CD4-positive, CD25-positive, alpha-beta regulatory T cell (primary cell): Measurements from ENCODE around the gene MEF2D. TPM values are rescaled to one million over a fixed set of nuclear protein-coding genes. Genes with fewer than 3 reads are reported as not detected.

Source experiments
- ATAC-seq, 2 donors: fragments of 150-1000 bp; cut with Tn5 transposase; one replicate each; pipeline ENCODE4 v1.10.0; 2021; ENCODE audit warnings: low read depth in 2 of 2, moderate number of reproducible peaks in 2 of 2, moderate library complexity in 1 of 2
- DNase-seq, 3 donors: peaks; one replicate each; pipeline versions ENCODE4 v3.0.0 to v3.0.0-alpha.2; 2012 to 2022; ENCODE audit warnings: mixed read lengths in 1 of 3
- H3K27ac ChIP-seq: one replicate; pipeline ENCODE4 v1.7.0; 2013; ENCODE audit warnings: mild to moderate bottlenecking, low read length; ENCODE audit not compliant: insufficient read depth, poor library complexity, severe bottlenecking
- H3K27me3 ChIP-seq: one replicate; pipeline ENCODE4 v1.7.0; 2013; ENCODE audit warnings: low read length; ENCODE audit not compliant: control insufficient read depth, insufficient read depth
- H3K36me3 ChIP-seq: one replicate; pipeline ENCODE4 v1.7.0; 2013; ENCODE audit warnings: mild to moderate bottlenecking, low read length, moderate library complexity; ENCODE audit not compliant: control insufficient read depth, insufficient read depth
- H3K4me1 ChIP-seq: 2 replicates; pipeline ENCODE4 v1.7.0; 2013; ENCODE audit warnings: mild to moderate bottlenecking, low read length; ENCODE audit not compliant: insufficient read depth, control insufficient read depth, poor library complexity, severe bottlenecking
- H3K4me3 ChIP-seq: one replicate; pipeline ENCODE4 v1.7.0; 2013; ENCODE audit warnings: low read depth, mild to moderate bottlenecking, low read length, moderate library complexity
- H3K9me3 ChIP-seq, 2 experiments: 1 replicate in 1 of 2; 2 replicates in 1 of 2; pipeline ENCODE4 v1.7.0; 2013; ENCODE audit warnings: low read length in 2 of 2, mild to moderate bottlenecking in 1 of 2, moderate library complexity in 1 of 2; ENCODE audit not compliant: control insufficient read depth in 2 of 2
- H3K27ac Mint-ChIP-seq, 3 donors: one replicate each; pipeline ENCODE4 v1.8.0; 2020 to 2022; ENCODE audit warnings: mild to moderate bottlenecking in 3 of 3, mixed read lengths in 3 of 3, moderate library complexity in 2 of 3
- H3K27me3 Mint-ChIP-seq: one replicate; pipeline ENCODE4 v1.8.0; 2022; ENCODE audit warnings: mild to moderate bottlenecking, mixed read lengths
- H3K36me3 Mint-ChIP-seq: one replicate; pipeline ENCODE4 v1.8.0; 2020; ENCODE audit warnings: mixed read lengths
- H3K4me1 Mint-ChIP-seq, 4 donors: one replicate each; pipeline ENCODE4 v1.8.0; 2020 to 2022; ENCODE audit warnings: mixed read lengths in 4 of 4, mild to moderate bottlenecking in 1 of 4
- H3K4me3 Mint-ChIP-seq, 4 donors: one replicate each; pipeline ENCODE4 v1.8.0; 2020 to 2022; ENCODE audit warnings: mild to moderate bottlenecking in 4 of 4, mixed read lengths in 4 of 4, moderate library complexity in 3 of 4
- H3K9me3 Mint-ChIP-seq, 7 donors: one replicate each; pipeline ENCODE4 v1.8.0; 2020 to 2022; ENCODE audit warnings: mixed read lengths in 7 of 7, mild to moderate bottlenecking in 3 of 7, moderate library complexity in 2 of 7
- polyA plus RNA-seq, 4 donors: library from polyadenylated mRNA; unstranded; fragments of 300-500 nt; fragmentation: Illumina TruSeq; gene quantifications; one replicate each; pipeline ENCODE4 v1.2.3, GENCODE V29; 2021
- total RNA-seq: library from RNA; stranded (reverse); gene quantifications from one replicate; pipeline ENCODE4 v1.2.3, GENCODE V29; 2022

The MEF2D gene
- total RNA-seq = 186 TPM
- polyA plus RNA-seq = 10 to 100 TPM in 1 of 4 donors, 1 to 10 TPM in 3; 4.6 to 11.5 (median 6.4) TPM

- Histone ChIP-seq H3K9me3 (no peaks in the 10 kb centered on the region), H3K27ac (peak within 1 kb of the TSS; percentile 99), H3K27me3 (no peaks in the 10 kb centered on the region), H3K4me1 (peaks cover 84% of the 10 kb centered on the region), H3K4me3 (peak within 1 kb of the TSS; percentile 85), H3K36me3 (peaks cover under 1% of the 10 kb centered on the region)
- Mint-ChIP-seq H3K27ac (peak within 1 kb of the TSS; percentile 100), H3K4me3 (peak within 1 kb of the TSS; percentile 86 to 97 (median 94)), H3K4me1 (peaks cover 11 to 81% (median 64%) of the 10 kb centered on the region in 4 donors), H3K9me3 (no peaks in the 10 kb centered on the region), H3K27me3 (peaks cover 7% of the 10 kb centered on the region), H3K36me3 (peaks cover 11% of the 10 kb centered on the region)
- ATAC-seq (no peak), DNase-seq (no peak)
Observed at GRCh38 chr1:156500543-156500792, at the start of gene MEF2D. TSS of gene MEF2D (minus strand) at chr1:156500775. CDS start at chr1:156483292, 17,483 bp downstream.

DNA sequence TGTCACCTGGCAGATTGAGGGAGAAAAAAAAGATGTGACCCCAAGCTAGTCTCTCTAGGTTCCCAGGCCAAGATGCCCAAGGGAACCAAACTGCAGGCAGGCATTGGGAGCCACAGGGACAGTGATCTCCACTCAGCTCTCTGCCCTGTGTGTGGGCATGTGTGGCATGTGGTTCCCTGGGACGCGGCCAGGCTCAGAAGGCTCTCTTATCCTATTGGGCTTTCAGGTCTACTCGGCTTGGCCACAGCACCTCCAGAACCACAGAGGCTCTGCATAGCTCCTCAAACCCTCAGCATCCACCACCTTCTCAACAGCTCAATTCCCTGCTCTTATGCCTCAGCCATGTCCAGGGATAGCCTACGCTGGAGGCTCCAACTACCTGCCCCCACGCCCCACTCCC lies 49.8 kb upstream of the MEF2D start:
- Histone ChIP-seq H3K27me3 (no peaks in the 10 kb centered on the region), H3K27ac (no peak overlapping the region), H3K4me1 (no peaks in the 10 kb centered on the region), H3K36me3 (no peaks in the 10 kb centered on the region), H3K4me3 (no peak overlapping the region), H3K9me3 (no peaks in the 10 kb centered on the region)
- Mint-ChIP-seq H3K9me3 (no peaks in the 10 kb centered on the region), H3K4me3 (no peak overlapping the region), H3K4me1 (peaks cover 2 to 5% (median 4%) of the 10 kb centered on the region in 4 donors), H3K27ac (peak overlapping the region in 1 of 3 donors; percentile 13), H3K36me3 (peaks cover 4% of the 10 kb centered on the region), H3K27me3 (no peaks in the 10 kb centered on the region)
- no peak for DNase-seq
- ATAC-seq = no peak

GRCh38 chr1:156549831-156550230 lies 49.3 kb upstream of the MEF2D start:
- no peak for DNase-seq
- Histone ChIP-seq H3K4me3 (no peak overlapping the region), H3K4me1 (no peaks in the 10 kb centered on the region), H3K27ac (no peak overlapping the region), H3K27me3 (no peaks in the 10 kb centered on the region), H3K9me3 (no peaks in the 10 kb centered on the region), H3K36me3 (no peaks in the 10 kb centered on the region)
- Mint-ChIP-seq H3K27ac (peak overlapping the region in 1 of 3 donors; percentile 13), H3K9me3 (no peaks in the 10 kb centered on the region), H3K27me3 (no peaks in the 10 kb centered on the region), H3K4me1 (peaks cover 2 to 5% (median 4%) of the 10 kb centered on the region in 4 donors), H3K36me3 (peaks cover 4% of the 10 kb centered on the region), H3K4me3 (no peak overlapping the region)
- no peak for ATAC-seq

DNA sequence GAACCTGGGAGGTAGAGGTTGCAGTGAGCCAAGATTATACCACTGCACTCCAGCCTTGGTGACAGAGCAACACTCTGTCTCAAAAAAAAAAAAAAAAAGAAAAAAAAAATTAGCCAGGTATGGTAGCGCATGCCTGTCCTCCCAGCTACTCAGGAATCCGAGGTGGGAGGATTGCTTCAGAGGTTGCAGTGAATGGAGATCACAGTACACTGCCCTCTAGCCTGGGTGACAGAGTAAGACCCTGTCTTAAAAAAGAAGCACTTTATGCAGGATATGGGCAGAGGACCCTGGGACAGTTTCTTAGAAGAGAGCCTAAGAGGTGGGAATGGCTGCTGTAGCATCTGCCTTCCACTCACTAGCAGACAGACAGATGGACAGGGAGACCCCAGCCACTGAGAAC lies 48.8 kb upstream of the MEF2D start:
- Mint-ChIP-seq H3K4me3 (no peak overlapping the region), H3K4me1 (peaks cover 2 to 5% (median 4%) of the 10 kb centered on the region in 4 donors), H3K9me3 (no peaks in the 10 kb centered on the region), H3K27ac (no peak overlapping the region), H3K36me3 (peaks cover 4% of the 10 kb centered on the region), H3K27me3 (no peaks in the 10 kb centered on the region)
- H3K36me3 ChIP-seq = no peaks in the 10 kb centered on the region
- DNase-seq = no peak
- no peaks in the 10 kb centered on the region for H3K27me3 ChIP-seq
- no peak overlapping the region for H3K4me3 ChIP-seq
- no peaks in the 10 kb centered on the region for H3K4me1 ChIP-seq
- H3K9me3 ChIP-seq = no peaks in the 10 kb centered on the region
- ATAC-seq = no peak
- H3K27ac ChIP-seq = no peak overlapping the region

DNA sequence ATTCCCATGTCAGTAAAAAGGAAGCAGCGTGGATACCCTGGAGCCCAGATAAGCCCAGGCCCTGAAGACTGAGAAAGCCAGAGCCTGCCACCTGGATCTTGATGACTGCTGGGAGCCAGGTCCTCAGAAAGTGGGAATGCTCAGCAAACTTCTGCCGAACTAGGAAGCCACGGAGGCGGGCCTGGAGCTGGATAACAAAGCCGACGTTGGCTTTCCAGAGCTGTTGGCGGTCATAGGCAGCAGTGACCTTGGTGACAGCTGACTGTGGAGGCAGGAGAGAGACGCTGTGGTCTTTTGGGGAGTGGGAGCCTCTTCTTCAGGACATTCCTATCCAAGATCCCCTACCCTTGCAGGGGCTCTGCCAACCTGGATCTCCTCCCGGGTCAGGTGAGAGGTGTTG lies 47.4 kb upstream of the MEF2D start:
- no peaks in the 10 kb centered on the region for H3K27me3 Mint-ChIP-seq
- no peaks in the 10 kb centered on the region for H3K4me1 ChIP-seq
- H3K27ac Mint-ChIP-seq = no peak overlapping the region
- no peaks in the 10 kb centered on the region for H3K9me3 Mint-ChIP-seq
- no peak overlapping the region for H3K4me3 Mint-ChIP-seq
- H3K4me1 Mint-ChIP-seq = peaks cover 0 to under 1% (median under 1%) of the 10 kb centered on the region in 4 donors
- H3K27me3 ChIP-seq = no peaks in the 10 kb centered on the region
- no peaks in the 10 kb centered on the region for H3K36me3 ChIP-seq
- no peak overlapping the region for H3K4me3 ChIP-seq
- ATAC-seq (no peak), DNase-seq (no peak)
- no peak overlapping the region for H3K27ac ChIP-seq
- H3K36me3 Mint-ChIP-seq = no peaks in the 10 kb centered on the region
- H3K9me3 ChIP-seq = no peaks in the 10 kb centered on the region

GRCh38 chr1:156547434-156547833 lies 46.9 kb upstream of the MEF2D start:
- Histone ChIP-seq H3K4me3 (no peak overlapping the region), H3K27ac (no peak overlapping the region), H3K36me3 (no peaks in the 10 kb centered on the region), H3K27me3 (no peaks in the 10 kb centered on the region), H3K4me1 (no peaks in the 10 kb centered on the region), H3K9me3 (no peaks in the 10 kb centered on the region)
- no peak for ATAC-seq
- Mint-ChIP-seq H3K9me3 (no peaks in the 10 kb centered on the region), H3K27ac (no peak overlapping the region), H3K4me1 (no peaks in the 10 kb centered on the region), H3K36me3 (no peaks in the 10 kb centered on the region), H3K27me3 (no peaks in the 10 kb centered on the region), H3K4me3 (no peak overlapping the region)
- no peak for DNase-seq

GRCh38 chr1:156546267-156546666 lies 45.7 kb upstream of the MEF2D start:
- Mint-ChIP-seq H3K4me1 (no peaks in the 10 kb centered on the region), H3K27ac (peak overlapping the region in 1 of 3 donors; percentile 65)

GRCh38 chr1:156544592-156545102 lies 44.1 kb upstream of the MEF2D start:
- Histone ChIP-seq H3K27me3 (no peaks in the 10 kb centered on the region), H3K9me3 (no peaks in the 10 kb centered on the region), H3K4me1 (no peaks in the 10 kb centered on the region), H3K4me3 (no peak overlapping the region), H3K27ac (no peak overlapping the region), H3K36me3 (no peaks in the 10 kb centered on the region)
- H3K27ac Mint-ChIP-seq = peak overlapping the region in 1 of 3 donors; percentile 47
- H3K9me3 Mint-ChIP-seq = no peaks in the 10 kb centered on the region
- no peak for ATAC-seq
- no peak for DNase-seq
- no peak overlapping the region for H3K4me3 Mint-ChIP-seq
- no peaks in the 10 kb centered on the region for H3K27me3 Mint-ChIP-seq
- H3K4me1 Mint-ChIP-seq = no peaks in the 10 kb centered on the region
- no peaks in the 10 kb centered on the region for H3K36me3 Mint-ChIP-seq

More at GRCh38 chr1:156546267-156546666, 45.7 kb upstream of the MEF2D start:
- Mint-ChIP-seq H3K36me3 (no peaks in the 10 kb centered on the region), H3K27me3 (no peaks in the 10 kb centered on the region), H3K9me3 (no peaks in the 10 kb centered on the region), H3K4me3 (no peak overlapping the region)
- H3K4me1 ChIP-seq = no peaks in the 10 kb centered on the region
- H3K36me3 ChIP-seq = no peaks in the 10 kb centered on the region
- H3K4me3 ChIP-seq = no peak overlapping the region
- H3K9me3 ChIP-seq = no peaks in the 10 kb centered on the region
- no peaks in the 10 kb centered on the region for H3K27me3 ChIP-seq
- DNase-seq = no peak
- no peak overlapping the region for H3K27ac ChIP-seq
- no peak for ATAC-seq
